ENCODE data around the gene TGFBR2.
A peak's percentile ranks its signal among the peaks of the same experiment; 100 is the strongest.

The TGFBR2 gene

DNA sequence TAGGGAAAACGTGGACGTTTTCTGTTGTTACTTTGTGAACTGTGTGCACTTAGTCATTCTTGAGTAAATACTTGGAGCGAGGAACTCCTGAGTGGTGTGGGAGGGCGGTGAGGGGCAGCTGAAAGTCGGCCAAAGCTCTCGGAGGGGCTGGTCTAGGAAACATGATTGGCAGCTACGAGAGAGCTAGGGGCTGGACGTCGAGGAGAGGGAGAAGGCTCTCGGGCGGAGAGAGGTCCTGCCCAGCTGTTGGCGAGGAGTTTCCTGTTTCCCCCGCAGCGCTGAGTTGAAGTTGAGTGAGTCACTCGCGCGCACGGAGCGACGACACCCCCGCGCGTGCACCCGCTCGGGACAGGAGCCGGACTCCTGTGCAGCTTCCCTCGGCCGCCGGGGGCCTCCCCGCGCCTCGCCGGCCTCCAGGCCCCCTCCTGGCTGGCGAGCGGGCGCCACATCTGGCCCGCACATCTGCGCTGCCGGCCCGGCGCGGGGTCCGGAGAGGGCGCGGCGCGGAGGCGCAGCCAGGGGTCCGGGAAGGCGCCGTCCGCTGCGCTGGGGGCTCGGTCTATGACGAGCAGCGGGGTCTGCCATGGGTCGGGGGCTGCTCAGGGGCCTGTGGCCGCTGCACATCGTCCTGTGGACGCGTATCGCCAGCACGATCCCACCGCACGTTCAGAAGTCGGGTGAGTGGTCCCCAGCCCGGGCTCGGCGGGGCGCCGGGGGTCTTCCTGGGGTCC, at the start of gene TGFBR2 (continued):
- no peak for TF ChIP-seq GFI1B (tag by site-specific recombination; IDR thresholded peaks at IDR 0.05)
- no peak for TF ChIP-seq ZNF132 (tag by site-specific recombination; IDR thresholded peaks at IDR 0.05; ENCODE audit: borderline replicate concordance)
- no peak for TF ChIP-seq ZNF146 (tag by site-specific recombination; IDR thresholded peaks at IDR 0.05)
- no peak for TF ChIP-seq ZNF140 (tag by site-specific recombination; IDR thresholded peaks at IDR 0.05)
- no peak for TF ChIP-seq ZNF184 (tag by site-specific recombination; IDR thresholded peaks at IDR 0.05)
- TF ChIP-seq, protein P1, sequence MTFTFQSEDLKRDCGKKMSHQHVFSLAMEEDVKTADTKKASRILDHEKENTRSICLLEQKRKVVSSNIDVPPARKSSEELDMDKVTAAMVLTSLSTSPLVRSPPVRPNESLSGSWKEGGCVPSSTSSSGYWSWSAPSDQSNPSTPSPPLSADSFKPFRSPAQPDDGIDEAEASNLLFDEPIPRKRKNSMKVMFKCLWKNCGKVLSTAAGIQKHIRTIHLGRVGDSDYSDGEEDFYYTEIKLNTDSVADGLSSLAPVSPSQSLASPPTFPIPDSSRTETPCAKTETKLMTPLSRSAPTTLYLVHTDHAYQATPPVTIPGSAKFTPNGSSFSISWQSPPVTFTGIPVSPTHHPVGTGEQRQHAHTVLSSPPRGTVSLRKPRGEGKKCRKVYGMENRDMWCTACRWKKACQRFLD (tag by site-specific recombination; IDR thresholded peaks at IDR 0.05), result no peak
- no peak for TF ChIP-seq ZSCAN23 (tag by site-specific recombination; IDR thresholded peaks at IDR 0.05)
- no peak for TF ChIP-seq ZNF416 (tag by site-specific recombination; IDR thresholded peaks at IDR 0.05)
- TF ChIP-seq ZNF621 (tag by site-specific recombination; IDR thresholded peaks at IDR 0.05), result no peak
- TF ChIP-seq, protein P2, sequence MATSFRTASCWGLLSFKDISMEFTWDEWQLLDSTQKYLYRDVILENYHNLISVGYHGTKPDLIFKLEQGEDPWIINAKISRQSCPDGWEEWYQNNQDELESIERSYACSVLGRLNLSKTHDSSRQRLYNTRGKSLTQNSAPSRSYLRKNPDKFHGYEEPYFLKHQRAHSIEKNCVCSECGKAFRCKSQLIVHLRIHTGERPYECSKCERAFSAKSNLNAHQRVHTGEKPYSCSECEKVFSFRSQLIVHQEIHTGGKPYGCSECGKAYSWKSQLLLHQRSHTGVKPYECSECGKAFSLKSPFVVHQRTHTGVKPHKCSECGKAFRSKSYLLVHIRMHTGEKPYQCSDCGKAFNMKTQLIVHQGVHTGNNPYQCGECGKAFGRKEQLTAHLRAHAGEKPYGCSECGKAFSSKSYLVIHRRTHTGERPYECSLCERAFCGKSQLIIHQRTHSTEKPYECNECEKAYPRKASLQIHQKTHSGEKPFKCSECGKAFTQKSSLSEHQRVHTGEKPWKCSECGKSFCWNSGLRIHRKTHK (tag by site-specific recombination; IDR thresholded peaks at IDR 0.05), result no peak
- TF ChIP-seq FEZF1 (tag by site-specific recombination; IDR thresholded peaks at IDR 0.05), result no peak
- peak; percentile 35; the same call in 1 of the 2 replicates for TF ChIP-seq ZNF596 (tag by site-specific recombination; IDR thresholded peaks at IDR 0.05)
- no peak for TF ChIP-seq ZNF585B (tag by site-specific recombination; IDR thresholded peaks at IDR 0.05)
- TF ChIP-seq YY1 (tag by site-specific recombination; IDR thresholded peaks at IDR 0.05), result no peak
- no peak for TF ChIP-seq ZNF48 (tag by site-specific recombination; IDR thresholded peaks at IDR 0.05)
- TF ChIP-seq ZNF521 (tag by site-specific recombination; IDR thresholded peaks at IDR 0.05), result no peak
- TF ChIP-seq, protein P3, sequence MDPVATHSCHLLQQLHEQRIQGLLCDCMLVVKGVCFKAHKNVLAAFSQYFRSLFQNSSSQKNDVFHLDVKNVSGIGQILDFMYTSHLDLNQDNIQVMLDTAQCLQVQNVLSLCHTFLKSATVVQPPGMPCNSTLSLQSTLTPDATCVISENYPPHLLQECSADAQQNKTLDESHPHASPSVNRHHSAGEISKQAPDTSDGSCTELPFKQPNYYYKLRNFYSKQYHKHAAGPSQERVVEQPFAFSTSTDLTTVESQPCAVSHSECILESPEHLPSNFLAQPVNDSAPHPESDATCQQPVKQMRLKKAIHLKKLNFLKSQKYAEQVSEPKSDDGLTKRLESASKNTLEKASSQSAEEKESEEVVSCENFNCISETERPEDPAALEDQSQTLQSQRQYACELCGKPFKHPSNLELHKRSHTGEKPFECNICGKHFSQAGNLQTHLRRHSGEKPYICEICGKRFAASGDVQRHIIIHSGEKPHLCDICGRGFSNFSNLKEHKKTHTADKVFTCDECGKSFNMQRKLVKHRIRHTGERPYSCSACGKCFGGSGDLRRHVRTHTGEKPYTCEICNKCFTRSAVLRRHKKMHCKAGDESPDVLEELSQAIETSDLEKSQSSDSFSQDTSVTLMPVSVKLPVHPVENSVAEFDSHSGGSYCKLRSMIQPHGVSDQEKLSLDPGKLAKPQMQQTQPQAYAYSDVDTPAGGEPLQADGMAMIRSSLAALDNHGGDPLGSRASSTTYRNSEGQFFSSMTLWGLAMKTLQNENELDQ (tag by site-specific recombination; IDR thresholded peaks at IDR 0.05; ENCODE audit: low read depth), result no peak
- no peak for TF ChIP-seq ZNF175 (tag by site-specific recombination; IDR thresholded peaks at IDR 0.05)
- no peak for TF ChIP-seq ZNF701 (tag by site-specific recombination; IDR thresholded peaks at IDR 0.05)
- TF ChIP-seq, protein P4, sequence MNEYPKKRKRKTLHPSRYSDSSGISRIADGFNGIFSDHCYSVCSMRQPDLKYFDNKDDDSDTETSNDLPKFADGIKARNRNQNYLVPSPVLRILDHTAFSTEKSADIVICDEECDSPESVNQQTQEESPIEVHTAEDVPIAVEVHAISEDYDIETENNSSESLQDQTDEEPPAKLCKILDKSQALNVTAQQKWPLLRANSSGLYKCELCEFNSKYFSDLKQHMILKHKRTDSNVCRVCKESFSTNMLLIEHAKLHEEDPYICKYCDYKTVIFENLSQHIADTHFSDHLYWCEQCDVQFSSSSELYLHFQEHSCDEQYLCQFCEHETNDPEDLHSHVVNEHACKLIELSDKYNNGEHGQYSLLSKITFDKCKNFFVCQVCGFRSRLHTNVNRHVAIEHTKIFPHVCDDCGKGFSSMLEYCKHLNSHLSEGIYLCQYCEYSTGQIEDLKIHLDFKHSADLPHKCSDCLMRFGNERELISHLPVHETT (tag by site-specific recombination; IDR thresholded peaks at IDR 0.05), result 0 out of 2 replicates have a peak, but pooled peaks have one; percentile 25
- no peak for TF ChIP-seq ZNF211 (tag by site-specific recombination; IDR thresholded peaks at IDR 0.05; ENCODE audit: low read depth)
- TF ChIP-seq SP2 (tag by site-specific recombination; IDR thresholded peaks at IDR 0.05), result peak; percentile 75
- no peak for TF ChIP-seq KLF16 (tag by site-specific recombination; IDR thresholded peaks at IDR 0.05)
- TF ChIP-seq, protein P5, sequence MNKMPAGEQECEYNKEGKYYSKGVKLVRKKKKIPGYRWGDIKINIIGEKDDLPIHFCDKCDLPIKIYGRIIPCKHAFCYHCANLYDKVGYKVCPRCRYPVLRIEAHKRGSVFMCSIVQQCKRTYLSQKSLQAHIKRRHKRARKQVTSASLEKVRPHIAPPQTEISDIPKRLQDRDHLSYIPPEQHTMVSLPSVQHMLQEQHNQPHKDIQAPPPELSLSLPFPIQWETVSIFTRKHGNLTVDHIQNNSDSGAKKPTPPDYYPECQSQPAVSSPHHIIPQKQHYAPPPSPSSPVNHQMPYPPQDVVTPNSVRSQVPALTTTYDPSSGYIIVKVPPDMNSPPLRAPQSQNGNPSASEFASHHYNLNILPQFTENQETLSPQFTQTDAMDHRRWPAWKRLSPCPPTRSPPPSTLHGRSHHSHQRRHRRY (tag by site-specific recombination; IDR thresholded peaks at IDR 0.05), result no peak
- TF ChIP-seq, protein P6, sequence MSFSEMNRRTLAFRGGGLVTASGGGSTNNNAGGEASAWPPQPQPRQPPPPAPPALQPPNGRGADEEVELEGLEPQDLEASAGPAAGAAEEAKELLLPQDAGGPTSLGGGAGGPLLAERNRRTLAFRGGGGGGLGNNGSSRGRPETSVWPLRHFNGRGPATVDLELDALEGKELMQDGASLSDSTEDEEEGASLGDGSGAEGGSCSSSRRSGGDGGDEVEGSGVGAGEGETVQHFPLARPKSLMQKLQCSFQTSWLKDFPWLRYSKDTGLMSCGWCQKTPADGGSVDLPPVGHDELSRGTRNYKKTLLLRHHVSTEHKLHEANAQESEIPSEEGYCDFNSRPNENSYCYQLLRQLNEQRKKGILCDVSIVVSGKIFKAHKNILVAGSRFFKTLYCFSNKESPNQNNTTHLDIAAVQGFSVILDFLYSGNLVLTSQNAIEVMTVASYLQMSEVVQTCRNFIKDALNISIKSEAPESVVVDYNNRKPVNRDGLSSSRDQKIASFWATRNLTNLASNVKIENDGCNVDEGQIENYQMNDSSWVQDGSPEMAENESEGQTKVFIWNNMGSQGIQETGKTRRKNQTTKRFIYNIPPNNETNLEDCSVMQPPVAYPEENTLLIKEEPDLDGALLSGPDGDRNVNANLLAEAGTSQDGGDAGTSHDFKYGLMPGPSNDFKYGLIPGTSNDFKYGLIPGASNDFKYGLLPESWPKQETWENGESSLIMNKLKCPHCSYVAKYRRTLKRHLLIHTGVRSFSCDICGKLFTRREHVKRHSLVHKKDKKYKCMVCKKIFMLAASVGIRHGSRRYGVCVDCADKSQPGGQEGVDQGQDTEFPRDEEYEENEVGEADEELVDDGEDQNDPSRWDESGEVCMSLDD (tag by site-specific recombination; IDR thresholded peaks at IDR 0.05), result no peak
- no peak for TF ChIP-seq ZNF768 (tag by site-specific recombination; IDR thresholded peaks at IDR 0.05)
- TF ChIP-seq ZNF792 (tag by site-specific recombination; IDR thresholded peaks at IDR 0.05), result no peak
- no peak for TF ChIP-seq ZNF138 (tag by site-specific recombination; IDR thresholded peaks at IDR 0.05; ENCODE audit: borderline replicate concordance)
- peak; percentile 79 for TF ChIP-seq OSR2 (tag by site-specific recombination; IDR thresholded peaks at IDR 0.05)
- no peak for TF ChIP-seq ZNF404 (tag by site-specific recombination; IDR thresholded peaks at IDR 0.05)
- TF ChIP-seq SALL2 (tag by site-specific recombination; IDR thresholded peaks at IDR 0.05; ENCODE audit: borderline replicate concordance), result no peak
- no peak for TF ChIP-seq ZNF423 (tag by site-specific recombination; IDR thresholded peaks at IDR 0.05)

All from HEK293 (cell line).